GM13977 (cell line): ENCODE results near the gene TNFRSF9.

Source experiments
- DNase-seq: peaks from one replicate; pipeline ENCODE4 v3.0.0; 2012; ENCODE audit warnings: low spot score
- in situ Hi-C: fragments of 300-500 bp; cut with MboI; formaldehyde crosslinking; loops from one replicate; pipeline ENCODE4 v1.12.0; 2022; ENCODE audit warnings: low sequenced_read_pairs, low pct_unique_long_range_greater_than_20kb, mixed read lengths, inconsistent platforms; ENCODE audit not compliant: unreplicated experiment
- TF ChIP-seq, protein P1 (sequence below): IDR thresholded peaks from 2 replicates; pipeline ENCODE4 v1.5.1; 2012; ENCODE audit warnings: mild to moderate bottlenecking, control low read depth; ENCODE audit not compliant: insufficient read depth; ENCODE audit errors: extremely low read depth, missing control alignments

TNFRSF9 gene

DNA sequence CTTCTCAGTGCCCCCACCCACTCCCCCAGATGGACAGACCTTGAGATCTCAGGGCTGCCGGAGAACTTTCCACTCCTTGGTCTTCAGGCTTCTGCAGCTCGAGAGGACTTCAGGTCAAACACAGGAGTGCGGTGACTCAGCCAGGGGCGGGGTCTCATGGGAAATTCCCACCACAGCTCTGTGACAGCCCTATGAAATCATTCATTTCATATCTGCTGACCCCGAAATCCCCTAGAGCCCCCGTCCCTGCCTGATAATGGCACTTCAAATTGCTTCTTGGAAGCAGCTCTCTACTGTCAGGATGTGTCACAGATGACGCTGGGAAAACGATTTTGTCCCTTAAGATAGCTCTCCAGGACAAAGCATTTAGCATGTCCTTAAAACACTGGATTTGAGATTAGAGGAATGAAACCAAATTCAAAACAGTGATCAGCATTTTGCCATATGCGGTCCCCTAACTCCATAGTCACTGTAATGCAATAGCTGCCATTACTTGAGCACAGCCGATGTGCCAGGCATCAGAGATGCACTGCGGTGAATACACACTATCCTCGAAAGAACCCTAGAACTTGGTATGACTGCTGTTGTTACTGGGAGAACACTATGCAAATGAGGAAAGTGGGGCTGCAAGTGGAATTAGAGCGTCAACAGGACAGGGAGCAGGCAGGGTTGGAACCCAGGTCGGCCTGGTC, at the start of gene TNFRSF9:
Gene TNFRSF9, minus strand, starts transcription at position 95 of the 692 bp plus-strand sequence. CDS start 845 bp downstream, outside the sequence.
- peak; percentile 83 for DNase-seq
- TF ChIP-seq, protein P1, sequence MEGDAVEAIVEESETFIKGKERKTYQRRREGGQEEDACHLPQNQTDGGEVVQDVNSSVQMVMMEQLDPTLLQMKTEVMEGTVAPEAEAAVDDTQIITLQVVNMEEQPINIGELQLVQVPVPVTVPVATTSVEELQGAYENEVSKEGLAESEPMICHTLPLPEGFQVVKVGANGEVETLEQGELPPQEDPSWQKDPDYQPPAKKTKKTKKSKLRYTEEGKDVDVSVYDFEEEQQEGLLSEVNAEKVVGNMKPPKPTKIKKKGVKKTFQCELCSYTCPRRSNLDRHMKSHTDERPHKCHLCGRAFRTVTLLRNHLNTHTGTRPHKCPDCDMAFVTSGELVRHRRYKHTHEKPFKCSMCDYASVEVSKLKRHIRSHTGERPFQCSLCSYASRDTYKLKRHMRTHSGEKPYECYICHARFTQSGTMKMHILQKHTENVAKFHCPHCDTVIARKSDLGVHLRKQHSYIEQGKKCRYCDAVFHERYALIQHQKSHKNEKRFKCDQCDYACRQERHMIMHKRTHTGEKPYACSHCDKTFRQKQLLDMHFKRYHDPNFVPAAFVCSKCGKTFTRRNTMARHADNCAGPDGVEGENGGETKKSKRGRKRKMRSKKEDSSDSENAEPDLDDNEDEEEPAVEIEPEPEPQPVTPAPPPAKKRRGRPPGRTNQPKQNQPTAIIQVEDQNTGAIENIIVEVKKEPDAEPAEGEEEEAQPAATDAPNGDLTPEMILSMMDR = no peak
- in situ Hi-C loops = no loop called here

DNA sequence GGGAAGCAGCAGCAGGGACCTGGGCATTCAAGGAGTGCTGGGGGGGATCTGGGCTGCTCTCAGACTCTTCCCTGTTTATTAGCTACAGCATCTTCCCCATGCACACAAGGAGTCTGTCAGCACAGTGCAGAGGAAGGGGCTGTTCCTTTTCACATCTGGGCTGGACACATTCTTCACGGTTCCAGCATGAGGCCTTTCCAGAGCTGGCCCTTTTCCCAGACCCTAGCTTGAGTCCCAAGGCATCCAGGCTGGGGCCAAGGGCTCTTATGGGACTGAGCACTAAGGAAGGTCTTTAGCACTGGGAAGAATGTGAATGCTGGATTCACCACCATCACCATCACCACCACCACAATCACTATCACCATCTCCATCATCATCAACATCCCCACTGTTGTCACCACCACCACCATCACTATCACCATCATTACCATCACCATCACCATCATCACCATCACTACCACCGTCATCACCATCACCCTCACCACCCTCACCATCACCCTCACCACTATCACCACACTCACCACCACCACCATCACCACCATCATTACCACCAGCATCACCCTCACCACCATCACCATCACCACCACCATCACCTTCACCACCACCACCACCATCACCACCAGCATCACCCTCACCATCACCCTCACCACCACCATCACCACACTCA, 49.3 kb upstream of the TNFRSF9 start:
- no peak for DNase-seq
- TF ChIP-seq, protein P1 = no peak
- in situ Hi-C loops = no loop called here

DNA sequence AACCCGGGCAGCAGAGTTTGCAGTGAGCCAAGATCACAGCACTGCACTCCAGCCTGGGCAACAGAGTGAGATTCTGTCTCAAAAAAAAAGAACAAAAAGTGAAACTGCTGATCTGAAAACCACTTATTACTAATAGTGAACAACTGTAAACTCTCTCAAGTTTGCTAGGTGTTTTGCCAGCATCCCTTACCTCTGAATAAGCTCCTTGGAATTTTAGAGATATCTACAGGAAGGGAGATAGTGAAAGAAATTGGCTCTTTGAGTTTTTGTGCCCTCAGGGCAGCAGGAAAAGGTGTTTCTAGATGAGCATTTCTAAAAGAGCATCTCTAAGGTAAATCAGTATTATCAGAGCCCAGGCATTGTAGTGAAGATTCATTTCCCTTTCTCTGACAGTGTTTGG, 47.9 kb upstream of the TNFRSF9 start:
- in situ Hi-C loops = no loop called here
- DNase-seq = no peak
- TF ChIP-seq, protein P1 = no peak

DNA sequence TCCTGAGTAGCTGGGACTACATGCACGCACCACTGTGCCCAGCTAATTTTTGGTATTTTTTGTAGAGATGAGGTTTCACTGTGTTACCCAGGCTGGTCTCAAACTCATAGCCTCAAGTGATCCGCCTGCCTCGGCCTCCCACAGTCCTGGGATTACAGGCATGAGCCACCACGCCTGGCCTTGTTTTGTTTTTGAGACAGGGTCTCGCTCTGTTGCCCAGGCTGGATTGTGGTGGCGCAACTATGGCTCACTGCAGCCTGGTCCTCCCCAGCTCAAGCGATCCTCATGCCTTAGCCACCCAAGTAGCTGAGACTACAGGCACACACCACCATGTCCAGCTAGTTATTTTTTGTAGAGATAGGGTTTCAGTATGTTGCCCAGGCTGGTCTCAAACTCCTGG, 46.9 kb upstream of the TNFRSF9 start:
- DNase-seq = no peak
- in situ Hi-C loops = no loop called here
- TF ChIP-seq, protein P1 = no peak

DNA sequence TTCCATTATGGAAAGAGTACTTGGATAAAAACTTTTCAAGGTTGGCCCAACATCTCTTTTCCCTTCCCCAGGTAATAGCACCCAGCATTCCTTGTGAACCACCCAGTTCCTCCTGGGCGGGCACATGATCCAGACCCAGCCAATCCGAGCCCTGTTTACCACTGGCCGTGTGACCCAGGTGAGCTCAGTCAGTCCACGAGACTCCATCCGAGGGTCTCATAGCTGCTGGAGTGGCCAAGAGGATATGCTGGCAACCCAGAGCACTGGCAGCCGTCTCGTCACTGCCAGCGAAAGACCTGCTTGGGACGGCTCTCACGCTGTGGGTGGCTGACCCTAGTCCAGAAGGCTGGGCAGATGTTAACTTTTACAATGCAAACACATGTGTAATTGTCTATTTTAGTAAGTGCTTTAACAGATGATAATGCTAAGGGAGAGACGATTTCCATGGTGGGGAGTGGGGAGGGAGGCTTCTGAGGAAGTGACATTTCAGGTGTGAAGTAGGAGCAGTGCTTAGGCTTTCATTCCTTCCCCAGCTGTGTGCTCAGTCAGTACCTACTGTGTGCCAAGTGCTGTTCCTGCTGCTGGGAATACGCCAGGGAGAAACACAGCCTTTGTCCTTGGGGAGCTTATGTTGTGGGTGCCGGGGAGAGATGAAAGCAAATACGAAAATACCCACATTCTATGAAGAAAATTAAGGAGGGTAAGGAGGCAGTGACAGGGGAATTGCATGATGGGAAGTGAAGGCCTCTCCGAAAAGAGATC, 45.4 kb upstream of the TNFRSF9 start:
- TF ChIP-seq, protein P1 = no peak
- in situ Hi-C loops = no loop called here
- DNase-seq = no peak

DNA sequence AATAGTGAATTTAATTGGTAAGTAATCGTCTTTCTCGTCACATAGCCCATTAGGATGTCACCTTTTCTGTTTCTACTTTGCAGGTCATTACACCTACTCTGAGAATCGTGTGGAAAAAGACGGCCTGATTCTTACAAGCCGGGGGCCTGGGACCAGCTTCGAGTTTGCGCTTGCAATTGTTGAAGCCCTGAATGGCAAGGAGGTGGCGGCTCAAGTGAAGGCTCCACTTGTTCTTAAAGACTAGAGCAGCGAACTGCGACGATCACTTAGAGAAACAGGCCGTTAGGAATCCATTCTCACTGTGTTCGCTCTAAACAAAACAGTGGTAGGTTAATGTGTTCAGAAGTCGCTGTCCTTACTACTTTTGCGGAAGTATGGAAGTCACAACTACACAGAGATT, 44.2 kb upstream of the TNFRSF9 start:
- DNase-seq = no peak
- in situ Hi-C loops = no loop called here
- TF ChIP-seq, protein P1 = no peak
